Tibial nerve (tissue), 4 donors: Measurements from ENCODE around the gene ATG5. TPM values are rescaled to one million over a fixed set of nuclear protein-coding genes. Genes with fewer than 3 reads are reported as not detected.

ENCODE experiments used
- DNase-seq, 2 donors: peaks; one replicate each; pipeline ENCODE4 v3.0.0-alpha.2; 2019; ENCODE audit warnings: low spot score in 2 of 2
- H3K27ac ChIP-seq, 4 donors: fragments of 200-600 bp; sonication (generic) in 3 of 4; one replicate each; pipeline ENCODE4 v1.5.1; 2017 to 2019; ENCODE audit warnings: mild to moderate bottlenecking in 1 of 4
- H3K27me3 ChIP-seq, 2 donors: fragments of 200-600 bp; sonication (generic) in 1 of 2; one replicate each; pipeline versions ENCODE4 v1.5.1 to v1.6.0; 2017 to 2019
- H3K36me3 ChIP-seq, 3 donors: fragments of 200-600 bp; sonication (generic); one replicate each; pipeline ENCODE4 v1.5.1; 2018 to 2019
- H3K4me1 ChIP-seq, 4 donors: fragments of 200-600 bp; sonication (generic) in 3 of 4; one replicate each; pipeline ENCODE4 v1.5.1; 2017 to 2019
- H3K4me3 ChIP-seq, 4 donors: fragments of 200-600 bp; sonication (generic) in 3 of 4; one replicate each; pipeline ENCODE4 v1.5.1; 2017 to 2019; ENCODE audit warnings: mild to moderate bottlenecking in 1 of 4, moderate library complexity in 1 of 4
- H3K9me3 ChIP-seq, 4 donors: fragments of 200-600 bp; sonication (generic) in 3 of 4; one replicate each; pipeline ENCODE4 v1.5.1; 2017 to 2019
- EP300 ChIP-seq, 2 donors: sonication (generic); formaldehyde crosslinking; IDR thresholded peaks; one replicate each; pipeline ENCODE4 v1.6.1; 2017; ENCODE audit warnings: antibody characterized with exemption in 2 of 2, mild to moderate bottlenecking in 1 of 2
- POLR2A ChIP-seq, 2 donors: fragments of 450-650 bp; IDR thresholded peaks; one replicate each; pipeline ENCODE4 v1.6.1; 2017; ENCODE audit warnings: antibody characterized with exemption in 2 of 2, mild to moderate bottlenecking in 2 of 2, moderate library complexity in 2 of 2
- WGBS, 2 donors: methylation state at CpG; one replicate each; pipeline ENCODE4 v1.1.5; 2018; 5-methylcytosine and 5-hydroxymethylcytosine counted together
- total RNA-seq, 4 donors: library from RNA; depleted of rRNA; stranded (reverse); fragments of >200 nt; gene quantifications; one replicate each; pipeline ENCODE4 v1.1.0, GENCODE V29; 2016
- TF ChIP-seq, protein P1 (sequence below), 5 experiments: fragments of 200-600 bp in 3 of 5; fragments of 450-650 bp in 2 of 5; sonication (generic) in 3 of 5; IDR thresholded peaks; one replicate each; pipeline ENCODE4 v1.5.1; 2016 to 2019; ENCODE audit warnings: antibody characterized with exemption in 5 of 5, mild to moderate bottlenecking in 3 of 5, moderate library complexity in 2 of 5

ATG5 gene
- total RNA-seq, 4 donors from 2014 or later: 25.5 to 39.1 (median 35.7) TPM

DNA sequence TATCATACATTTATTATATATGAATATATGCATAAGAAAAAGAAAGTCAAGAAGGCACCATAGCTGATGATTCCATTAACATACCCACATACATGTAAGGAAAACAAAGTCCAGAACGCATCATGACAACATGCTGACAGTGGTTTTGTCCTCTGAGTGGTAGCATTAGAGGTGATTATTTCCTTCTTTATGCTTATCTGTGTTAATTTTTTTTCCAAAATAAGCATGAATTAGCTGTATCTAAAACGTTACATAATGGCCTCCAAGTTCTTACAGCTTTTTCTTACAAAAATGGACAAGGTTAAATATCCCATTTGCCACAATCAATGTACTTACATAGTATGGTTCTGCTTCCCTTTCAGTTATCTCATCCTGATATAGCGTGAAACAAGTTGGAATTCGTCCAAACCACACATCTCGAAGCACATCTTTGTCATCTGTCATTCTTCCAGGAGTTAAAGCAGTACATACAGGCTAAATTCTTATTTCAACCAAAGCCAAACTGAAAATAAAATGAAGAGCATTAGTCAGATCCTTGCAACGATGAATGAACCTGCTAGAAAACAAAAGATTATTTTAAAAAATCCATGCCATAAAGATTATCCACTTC is 9.7 kb downstream of the ATG5 start:
- Histone ChIP-seq H3K27ac (no peak overlapping the region), H3K9me3 (no peaks in the 10 kb centered on the region), H3K27me3 (no peaks in the 10 kb centered on the region), H3K4me3 (no peak overlapping the region), H3K36me3 (peaks cover 0 to 37% (median 5%) of the 10 kb centered on the region in 3 donors), H3K4me1 (peaks cover 0 to 8% (median 0%) of the 10 kb centered on the region in 4 donors)
- 63 to 65% methylated on average over 6 of the region's 6 CpGs for WGBS, 2 donors
- TF ChIP-seq EP300 (IDR thresholded peaks at IDR 0.05): no peak
- TF ChIP-seq, protein P1, sequence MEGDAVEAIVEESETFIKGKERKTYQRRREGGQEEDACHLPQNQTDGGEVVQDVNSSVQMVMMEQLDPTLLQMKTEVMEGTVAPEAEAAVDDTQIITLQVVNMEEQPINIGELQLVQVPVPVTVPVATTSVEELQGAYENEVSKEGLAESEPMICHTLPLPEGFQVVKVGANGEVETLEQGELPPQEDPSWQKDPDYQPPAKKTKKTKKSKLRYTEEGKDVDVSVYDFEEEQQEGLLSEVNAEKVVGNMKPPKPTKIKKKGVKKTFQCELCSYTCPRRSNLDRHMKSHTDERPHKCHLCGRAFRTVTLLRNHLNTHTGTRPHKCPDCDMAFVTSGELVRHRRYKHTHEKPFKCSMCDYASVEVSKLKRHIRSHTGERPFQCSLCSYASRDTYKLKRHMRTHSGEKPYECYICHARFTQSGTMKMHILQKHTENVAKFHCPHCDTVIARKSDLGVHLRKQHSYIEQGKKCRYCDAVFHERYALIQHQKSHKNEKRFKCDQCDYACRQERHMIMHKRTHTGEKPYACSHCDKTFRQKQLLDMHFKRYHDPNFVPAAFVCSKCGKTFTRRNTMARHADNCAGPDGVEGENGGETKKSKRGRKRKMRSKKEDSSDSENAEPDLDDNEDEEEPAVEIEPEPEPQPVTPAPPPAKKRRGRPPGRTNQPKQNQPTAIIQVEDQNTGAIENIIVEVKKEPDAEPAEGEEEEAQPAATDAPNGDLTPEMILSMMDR (IDR thresholded peaks at IDR 0.05): no peak
- TF ChIP-seq POLR2A (IDR thresholded peaks at IDR 0.05): no peak
- no peak for DNase-seq

DNA sequence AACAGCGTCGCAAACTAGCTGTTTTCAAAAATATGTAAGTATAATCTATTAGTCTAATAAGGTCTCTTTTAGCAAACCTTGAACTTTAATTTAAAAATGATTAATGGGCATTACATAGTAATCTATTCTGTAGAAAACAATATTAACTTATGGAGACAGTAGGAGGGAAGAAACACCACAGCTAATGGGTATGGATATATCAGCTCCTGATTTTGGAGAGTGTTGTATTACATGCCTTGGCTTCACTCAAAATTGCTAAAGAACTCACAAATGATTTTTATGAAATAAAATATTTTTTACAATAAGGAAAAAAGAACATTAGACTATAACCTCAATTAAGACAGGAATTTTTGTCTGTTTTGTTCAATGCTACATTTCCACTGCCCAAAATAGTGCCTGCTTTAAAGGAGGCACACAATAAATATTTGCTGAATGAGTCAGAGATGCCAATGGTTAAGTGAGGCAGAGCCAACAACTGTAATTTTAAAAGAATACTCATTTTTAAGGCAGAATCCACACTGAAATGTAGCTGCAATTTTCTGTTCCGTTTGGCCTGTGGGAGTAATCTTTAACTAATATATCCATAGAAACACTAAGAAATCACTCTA is 15.7 kb downstream of the ATG5 start:
- peaks cover 0 to 36% (median 2%) of the 10 kb centered on the region in 3 donors for H3K36me3 ChIP-seq
- no peak for DNase-seq
- no peaks in the 10 kb centered on the region for H3K9me3 ChIP-seq
- H3K27me3 ChIP-seq: no peaks in the 10 kb centered on the region
- no peak overlapping the region for H3K27ac ChIP-seq
- H3K4me3 ChIP-seq: no peak overlapping the region
- WGBS, 2 donors: 63 to 66% methylated on average over 3 of the region's 3 CpGs
- peaks cover 0 to 23% (median 0%) of the 10 kb centered on the region in 4 donors for H3K4me1 ChIP-seq
- TF ChIP-seq EP300 (IDR thresholded peaks at IDR 0.05) (no peak), POLR2A (IDR thresholded peaks at IDR 0.05) (no peak)
- TF ChIP-seq, protein P1 (IDR thresholded peaks at IDR 0.05): no peak

DNA sequence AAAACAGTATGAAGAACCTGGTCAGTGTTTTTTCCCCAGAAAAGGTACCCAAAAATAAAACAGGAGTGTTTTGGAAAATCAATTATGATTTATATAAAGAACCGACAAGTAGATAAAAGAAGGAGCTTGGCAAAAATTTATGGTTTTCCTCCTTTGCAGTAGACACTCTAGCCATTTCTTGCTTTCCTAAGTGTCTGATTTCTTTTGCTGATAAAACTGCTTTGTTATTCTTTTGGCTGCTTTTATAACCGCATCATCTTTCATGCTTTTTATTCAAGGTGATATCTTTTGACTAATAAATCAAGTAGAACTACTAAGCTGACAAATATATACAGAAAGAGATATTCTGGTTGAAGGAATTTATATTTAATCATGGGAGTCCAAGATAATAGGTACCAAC is 16.6 kb downstream of the ATG5 start:
- WGBS, 2 donors: 76 to 88% methylated on average over 2 of the region's 2 CpGs
- Histone ChIP-seq H3K27ac (no peak overlapping the region), H3K36me3 (peaks cover 0 to 27% (median 0%) of the 10 kb centered on the region in 3 donors), H3K4me1 (peaks cover 0 to 23% (median 0%) of the 10 kb centered on the region in 4 donors), H3K27me3 (no peaks in the 10 kb centered on the region), H3K9me3 (no peaks in the 10 kb centered on the region), H3K4me3 (no peak overlapping the region)
- TF ChIP-seq EP300 (IDR thresholded peaks at IDR 0.05) (no peak), POLR2A (IDR thresholded peaks at IDR 0.05) (no peak)
- TF ChIP-seq, protein P1 (IDR thresholded peaks at IDR 0.05): no peak
- no peak for DNase-seq

DNA sequence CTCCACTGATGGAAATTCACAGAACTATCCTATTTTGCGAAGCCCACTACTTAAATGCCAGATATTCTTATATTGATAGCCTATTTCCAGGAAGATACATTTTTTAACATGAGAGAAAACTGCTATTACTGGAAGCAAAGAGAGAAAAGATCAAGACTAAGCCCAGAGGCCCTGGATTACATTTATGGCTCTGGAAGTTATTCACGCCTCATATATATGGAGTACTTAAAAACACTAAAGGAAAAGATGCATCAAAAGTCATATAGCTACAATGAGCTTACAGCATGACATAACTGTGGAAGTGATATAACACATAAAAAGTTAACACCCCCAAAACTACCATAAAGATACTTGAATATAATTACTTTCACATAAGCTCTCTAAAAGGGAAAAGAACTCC is 19.8 kb downstream of the ATG5 start:
- no peaks in the 10 kb centered on the region for H3K27me3 ChIP-seq
- H3K9me3 ChIP-seq: no peaks in the 10 kb centered on the region
- 96 to 97% methylated on average over 2 of the region's 2 CpGs for WGBS, 2 donors
- no peak for DNase-seq
- TF ChIP-seq EP300 (IDR thresholded peaks at IDR 0.05) (no peak), POLR2A (IDR thresholded peaks at IDR 0.05) (no peak)
- TF ChIP-seq, protein P1 (IDR thresholded peaks at IDR 0.05): no peak
- no peak overlapping the region for H3K4me3 ChIP-seq
- H3K4me1 ChIP-seq: peaks cover 0 to 23% (median 0%) of the 10 kb centered on the region in 4 donors
- H3K27ac ChIP-seq: no peak overlapping the region
- peaks cover 0 to 3% (median 0%) of the 10 kb centered on the region in 3 donors for H3K36me3 ChIP-seq

DNA sequence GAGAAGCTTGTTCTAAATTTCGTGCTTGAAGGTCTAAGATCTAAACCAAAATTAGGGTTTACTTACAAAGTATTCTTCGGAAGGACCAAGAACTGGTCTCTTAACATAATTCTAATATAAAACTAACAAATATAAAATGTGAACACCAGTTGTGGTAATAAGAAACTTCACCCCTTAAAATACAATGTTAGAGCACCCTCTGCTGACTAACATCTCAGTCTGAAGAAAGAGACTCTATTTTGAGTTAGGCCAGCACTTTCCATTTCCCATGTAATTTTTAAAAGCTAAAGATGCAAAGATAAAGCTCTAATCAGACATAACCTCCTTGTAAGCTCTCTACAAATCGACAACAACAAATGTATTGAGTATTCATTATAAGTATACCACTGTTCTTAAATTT is 24.6 kb downstream of the ATG5 start:
- Histone ChIP-seq H3K9me3 (no peaks in the 10 kb centered on the region), H3K36me3 (no peaks in the 10 kb centered on the region), H3K27ac (no peak overlapping the region), H3K27me3 (no peaks in the 10 kb centered on the region), H3K4me1 (peaks cover 0 to 8% (median 0%) of the 10 kb centered on the region in 4 donors), H3K4me3 (no peak overlapping the region)
- WGBS, 2 donors: 63 to 66% methylated on average over 3 of the region's 3 CpGs
- DNase-seq: peak in 1 of 2 donors; percentile 10
- TF ChIP-seq EP300 (IDR thresholded peaks at IDR 0.05): no peak
- TF ChIP-seq, protein P1 (IDR thresholded peaks at IDR 0.05): peak in 4 of 5 experiments; percentile 29 to 38 (median 32)
- no peak for TF ChIP-seq POLR2A (IDR thresholded peaks at IDR 0.05)
